GM18520 (cell line): ENCODE data around the gene C12orf56.
"Not testable (repeated sequence)": the region's sequence is repeated elsewhere in the genome, so short reads cannot be mapped to it uniquely, and the experiment has no call there.

Experiments
- ATAC-seq: cut with Tn5 transposase; IDR thresholded peaks from one replicate; pipeline ENCODE4 v1.9.1; 2021; ENCODE audit not compliant: unreplicated experiment

Gene C12orf56

GRCh38 chr12:64387197-64387816 lies 3.3 kb downstream of the C12orf56 start:
- no peak for ATAC-seq

GRCh38 chr12:64385468-64385867 lies 5.1 kb downstream of the C12orf56 start:
- no peak for ATAC-seq

- no peak for ATAC-seq
Observed at GRCh38 chr12:64385019-64385418, 5.5 kb downstream of the C12orf56 start.

GRCh38 chr12:64383675-64384074 lies 6.9 kb downstream of the C12orf56 start:
- ATAC-seq: no peak

DNA sequence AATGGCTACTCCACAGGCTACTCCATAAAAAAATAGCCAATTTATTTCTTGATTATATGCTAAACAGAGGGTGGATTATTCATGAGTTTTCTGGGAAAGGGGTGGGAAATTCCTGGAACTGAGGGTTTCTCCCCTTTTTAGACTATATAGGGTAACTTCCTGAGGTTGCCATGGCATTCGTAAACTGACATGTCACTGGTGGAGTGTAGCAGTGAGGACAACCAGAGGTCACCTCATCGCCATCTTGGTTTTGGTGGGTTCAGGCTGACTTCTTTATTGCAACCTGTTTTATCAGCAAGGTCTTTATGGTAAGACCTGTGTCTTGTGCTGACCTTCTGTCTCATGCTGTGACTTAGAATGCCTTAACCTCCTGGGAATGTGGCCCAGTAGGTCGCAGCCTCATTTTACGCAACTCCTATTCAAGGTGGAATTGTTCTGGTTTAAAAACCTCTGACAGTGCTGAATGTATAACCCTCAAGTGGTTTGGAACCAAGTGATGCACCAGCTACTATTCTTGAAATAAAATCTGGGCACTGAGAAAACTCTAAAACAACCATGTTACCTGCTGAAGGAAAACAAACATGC lies 27.7 kb downstream of the C12orf56 start:
- no peak for ATAC-seq

DNA sequence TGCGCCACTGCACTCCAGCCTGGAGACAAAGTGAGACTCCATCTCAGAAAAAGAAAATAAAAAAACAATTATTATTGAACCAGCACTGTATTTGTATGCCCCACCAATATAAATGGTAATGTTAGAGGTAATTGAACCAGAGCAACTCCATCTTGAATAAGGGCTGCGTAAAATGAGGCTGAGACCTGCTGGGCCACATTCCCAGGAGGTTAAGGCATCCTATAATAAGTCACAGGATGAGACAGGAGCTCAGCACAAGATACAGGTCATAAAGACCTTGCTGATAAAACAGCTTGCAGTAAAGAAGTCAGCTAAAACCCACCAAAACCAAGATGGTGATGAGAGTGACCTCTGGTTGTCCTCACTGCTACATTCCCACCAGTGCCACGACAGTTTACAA lies 29.4 kb downstream of the C12orf56 start:
- ATAC-seq: not testable (repeated sequence)

GRCh38 chr12:64356209-64356608 lies 34.3 kb downstream of the C12orf56 start:
- ATAC-seq: not testable (repeated sequence)

DNA sequence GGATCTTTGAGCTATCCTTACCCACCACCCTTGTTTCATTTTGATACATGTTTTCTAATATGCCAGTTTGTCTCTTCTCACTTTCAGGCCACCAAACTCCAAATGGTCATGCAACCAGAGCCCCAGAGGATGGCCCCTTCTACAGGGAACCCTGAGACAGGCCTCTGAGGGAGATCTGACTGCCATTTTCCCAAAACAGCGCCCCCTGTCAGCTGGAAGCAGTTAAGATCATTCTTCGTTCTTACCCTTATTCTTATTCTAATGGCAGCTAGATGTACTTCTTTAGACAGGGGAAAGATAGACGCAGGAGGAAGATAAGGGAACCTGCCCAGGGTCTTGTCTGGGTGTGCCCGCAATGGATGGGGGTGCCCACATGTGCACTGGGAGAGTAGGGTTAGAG lies 38.4 kb downstream of the C12orf56 start:
- ATAC-seq: no peak

DNA sequence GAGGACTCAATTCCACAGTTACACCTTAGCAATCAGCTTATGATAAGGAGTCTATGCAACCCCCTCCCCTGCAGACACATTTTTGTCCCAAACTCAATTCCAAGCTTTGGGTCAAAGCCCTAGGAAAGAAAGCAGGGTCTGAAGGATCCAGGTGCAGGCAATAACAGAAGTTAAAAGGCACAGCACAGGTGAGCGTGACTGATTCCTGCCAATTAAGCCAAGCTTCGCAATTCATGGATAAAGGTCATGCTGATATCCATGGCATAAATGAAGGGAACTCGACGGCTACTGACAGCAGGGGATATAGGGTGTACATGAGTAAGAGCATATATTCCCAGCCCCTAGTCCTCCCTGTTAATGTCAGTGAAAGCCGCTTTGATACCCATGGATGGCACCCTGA lies 39.3 kb downstream of the C12orf56 start:
- ATAC-seq: no peak

- no peak for ATAC-seq
Observed at GRCh38 chr12:64347630-64348029, 42.9 kb downstream of the C12orf56 start.

DNA sequence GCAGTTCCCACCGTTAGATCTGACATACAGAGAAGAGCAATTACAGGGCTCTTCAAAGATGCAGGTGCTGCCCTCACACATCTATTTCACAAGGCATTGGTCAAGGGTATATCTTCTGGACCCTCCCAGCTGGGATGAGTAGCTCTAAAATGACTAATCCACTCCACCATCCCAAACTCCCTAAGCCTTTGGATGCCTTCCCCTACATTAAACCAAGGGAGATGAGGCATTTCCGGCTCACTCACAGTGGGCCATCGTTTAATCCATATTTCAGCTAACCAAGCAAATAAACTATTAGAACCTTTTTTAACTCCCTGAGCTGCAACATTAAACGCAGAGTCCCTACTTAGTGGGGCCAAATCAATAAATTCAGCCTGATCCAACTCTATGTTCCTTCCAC lies 45.9 kb downstream of the C12orf56 start:
- ATAC-seq: not testable (repeated sequence)

DNA sequence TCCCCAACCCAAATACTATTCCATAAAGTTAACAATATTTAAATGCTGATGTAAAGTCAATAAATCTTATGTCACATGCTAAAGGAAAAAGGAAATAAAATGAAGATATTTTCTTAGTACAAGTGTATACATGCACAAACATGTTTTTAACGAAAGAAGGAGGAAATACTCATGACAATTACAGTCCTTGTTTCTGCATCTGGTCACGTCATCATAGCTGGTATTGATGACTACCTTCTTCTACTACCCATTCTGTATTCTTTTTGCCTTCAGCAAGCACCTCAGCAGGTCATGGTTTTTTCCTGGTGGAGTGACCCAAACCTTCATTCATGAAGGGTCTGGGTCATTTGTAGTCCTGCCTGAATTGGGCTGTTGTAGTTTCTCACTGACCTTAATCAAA lies 50.0 kb downstream of the C12orf56 start:
- ATAC-seq: not testable (repeated sequence)

GRCh38 chr12:64335886-64336466 lies 54.6 kb downstream of the C12orf56 start:
- no peak for ATAC-seq

GRCh38 chr12:64332938-64333337 lies 57.6 kb downstream of the C12orf56 start:
- ATAC-seq: no peak

DNA sequence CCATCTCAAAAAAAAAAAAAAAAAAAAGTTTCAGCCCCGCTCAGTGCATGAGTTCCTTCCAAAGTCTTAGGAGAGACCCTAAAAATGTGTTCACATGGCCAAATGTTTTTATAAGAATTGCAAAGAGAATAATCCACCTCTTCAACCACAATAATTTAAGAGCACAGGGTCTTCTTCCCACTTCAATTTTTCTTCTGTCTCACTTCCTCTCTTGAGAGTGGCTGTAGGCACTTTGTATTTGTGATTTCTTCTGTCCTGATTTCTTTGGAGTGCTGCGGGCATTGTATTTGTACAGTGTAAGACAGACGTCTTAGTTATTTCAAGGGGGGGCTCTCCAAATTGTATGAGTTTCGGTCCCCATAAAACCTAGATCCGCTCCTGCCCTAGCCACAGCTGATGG lies 58.3 kb downstream of the C12orf56 start:
- no peak for ATAC-seq

DNA sequence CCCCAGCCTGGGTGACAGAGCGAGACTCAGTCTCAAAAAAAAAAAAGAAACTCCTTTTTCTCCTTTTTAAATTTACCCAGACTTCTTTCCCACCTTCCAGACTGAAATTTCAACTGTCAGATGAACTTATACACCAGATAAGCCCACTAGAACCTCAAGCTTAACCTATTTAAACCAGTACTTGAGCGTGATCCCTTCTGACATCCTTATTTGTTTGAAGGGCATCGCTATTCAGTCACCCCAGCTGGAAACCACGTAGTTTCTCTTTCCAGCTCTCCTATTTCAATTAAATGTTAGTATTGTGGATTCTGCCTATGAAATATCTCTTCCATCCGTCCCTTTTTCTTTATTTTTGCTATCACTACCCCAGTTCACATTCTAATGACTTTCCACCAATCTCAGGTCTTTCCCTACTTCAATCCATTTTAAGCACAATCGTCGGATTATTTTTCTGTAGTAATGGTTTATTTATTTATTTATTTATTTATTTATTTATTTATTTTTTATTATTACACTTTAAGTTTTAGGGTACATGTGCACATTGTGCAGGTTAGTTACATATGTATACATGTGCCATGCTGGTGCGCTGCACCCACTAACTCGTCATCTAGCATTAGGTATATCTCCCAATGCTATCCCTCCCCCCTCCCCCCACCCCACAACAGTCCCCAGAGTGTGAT lies 61.4 kb downstream of the C12orf56 start:
- not testable (repeated sequence) for ATAC-seq

- ATAC-seq: no peak
Observed at GRCh38 chr12:64325055-64325454, 65.5 kb downstream of the C12orf56 start.

DNA sequence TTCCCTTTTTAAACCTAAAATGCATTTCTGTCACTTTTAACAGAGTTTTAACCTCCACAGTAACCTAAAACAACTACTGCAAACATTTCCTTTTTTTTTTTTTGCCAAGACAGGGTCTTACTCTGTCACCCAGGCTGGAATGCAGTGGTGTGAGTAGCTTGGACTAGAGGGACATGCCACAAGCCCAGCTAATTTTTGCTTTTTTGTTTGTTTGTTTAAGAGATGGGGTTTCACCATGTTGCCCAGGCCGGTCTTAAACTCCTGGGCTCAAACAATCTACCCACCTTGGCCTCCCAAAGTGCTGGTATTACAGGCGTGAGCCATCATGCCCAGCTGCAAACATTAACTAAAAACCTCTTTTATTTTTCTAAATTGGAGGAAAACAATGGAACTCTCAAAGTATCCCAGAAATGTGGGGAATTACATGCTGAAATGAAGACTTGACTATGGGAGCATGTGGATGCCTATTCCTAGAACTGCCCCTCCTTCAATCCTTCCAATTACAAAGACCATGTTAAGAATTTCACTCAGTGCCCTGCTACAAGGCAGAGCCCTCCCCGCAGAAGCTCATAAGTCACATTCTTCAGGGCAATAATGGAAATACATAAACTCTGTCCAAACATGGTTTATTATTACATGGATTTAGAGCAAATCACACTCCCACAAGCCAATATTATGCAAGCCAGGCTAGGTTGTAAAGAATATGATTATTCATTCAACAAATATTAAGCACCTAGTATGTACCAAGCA lies 66.9 kb downstream of the C12orf56 start:
- no peak for ATAC-seq

DNA sequence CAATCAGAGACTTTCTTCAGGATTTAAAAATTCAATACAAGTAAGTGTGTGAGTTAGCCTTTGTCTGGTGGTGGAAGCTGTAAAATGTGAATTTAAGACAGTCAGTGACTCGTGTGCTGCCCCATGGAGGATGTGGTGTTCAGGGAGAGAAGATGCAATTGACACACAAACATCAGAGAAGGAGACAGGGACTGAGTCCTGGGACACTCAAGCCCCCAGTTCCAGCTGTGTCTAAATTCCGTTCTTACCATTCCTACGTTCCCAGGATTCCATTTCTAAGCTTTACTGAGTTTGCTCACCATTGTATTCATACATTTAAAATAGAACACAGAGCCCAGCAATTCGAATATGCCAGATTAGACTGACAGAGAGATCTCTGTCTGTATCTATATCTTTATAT lies 67.6 kb downstream of the C12orf56 start:
- ATAC-seq: no peak

GRCh38 chr12:64320611-64321010 lies 69.9 kb downstream of the C12orf56 start:
- no peak for ATAC-seq

DNA sequence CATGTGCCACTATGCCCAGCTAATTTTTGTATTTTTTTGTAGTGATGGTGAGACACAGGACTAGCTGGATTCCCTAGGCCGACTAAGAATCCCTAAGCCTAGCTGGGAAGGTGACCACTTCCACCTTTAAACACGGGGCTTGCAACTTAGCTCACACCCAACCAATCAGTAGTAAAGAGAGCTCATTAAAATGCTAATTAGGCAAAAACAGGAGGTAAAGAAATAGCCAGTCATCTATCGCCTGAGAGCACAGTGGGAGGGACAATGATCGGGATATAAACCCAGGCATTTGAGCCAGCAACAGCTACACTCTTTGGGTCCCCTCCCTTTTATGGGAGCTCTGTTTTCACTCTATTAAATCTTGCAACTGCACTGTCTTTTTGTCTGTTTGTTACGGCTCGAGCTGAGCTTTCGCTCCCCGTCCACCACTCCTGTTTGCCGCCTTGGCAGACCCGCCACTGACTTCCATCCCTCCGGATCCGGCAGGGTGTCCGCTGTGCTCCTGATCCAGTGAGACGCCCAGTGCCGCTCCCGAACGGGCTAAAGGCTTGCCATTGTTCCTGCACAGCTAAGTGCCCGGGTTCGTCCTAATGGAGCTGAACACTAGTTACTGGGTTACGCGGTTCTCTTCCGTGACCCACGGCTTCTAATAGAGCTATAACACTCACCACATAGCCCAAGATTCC lies 70.9 kb downstream of the C12orf56 start:
- ATAC-seq: not testable (repeated sequence)
